H9 (cell line): ENCODE results near the gene STAT1. TPM values are rescaled to one million over a fixed set of nuclear protein-coding genes. Genes with fewer than 3 reads are reported as not detected.

Experiments used
- DNase-seq: peaks from one replicate; pipeline ENCODE4 v3.0.0-alpha.2; 2017
- H2AFZ ChIP-seq: one replicate; pipeline ENCODE4 v1.6.1; 2013; ENCODE audit warnings: mild to moderate bottlenecking, low read length, control low read depth, moderate library complexity
- H2AK5ac ChIP-seq: 2 replicates; pipeline ENCODE4 v1.6.1; 2013; ENCODE audit warnings: low read length, control low read depth, mixed read lengths; ENCODE audit not compliant: insufficient read length
- H2BK120ac ChIP-seq: one replicate; pipeline ENCODE4 v1.6.1; 2013; ENCODE audit warnings: low read depth, mild to moderate bottlenecking, low read length, control low read depth, inconsistent platforms; ENCODE audit not compliant: poor library complexity, severe bottlenecking
- H2BK12ac ChIP-seq: 2 replicates; pipeline ENCODE4 v1.6.1; 2013; ENCODE audit warnings: low read length, control low read depth, mixed read lengths, low read depth; ENCODE audit not compliant: insufficient read length
- H2BK15ac ChIP-seq: 2 replicates; pipeline ENCODE4 v1.6.1; 2013; ENCODE audit warnings: low read depth, low read length, control low read depth
- H2BK20ac ChIP-seq: one replicate; pipeline ENCODE4 v1.6.1; 2013; ENCODE audit warnings: low read depth, mild to moderate bottlenecking, low read length, control low read depth, inconsistent platforms; ENCODE audit not compliant: poor library complexity, severe bottlenecking
- H2BK5ac ChIP-seq: 2 replicates; pipeline ENCODE4 v1.6.1; 2013; ENCODE audit warnings: low read length, control low read depth, mixed read lengths; ENCODE audit not compliant: insufficient read length
- H3K14ac ChIP-seq: 2 replicates; pipeline ENCODE4 v1.6.1; 2013; ENCODE audit warnings: low read length, control low read depth; ENCODE audit not compliant: insufficient read depth
- H3K18ac ChIP-seq: 2 replicates; pipeline ENCODE4 v1.6.1; 2013; ENCODE audit warnings: low read depth, mild to moderate bottlenecking, mixed read lengths, low read length, control low read depth; ENCODE audit not compliant: insufficient read length
- H3K23ac ChIP-seq: 2 replicates; pipeline ENCODE4 v1.6.1; 2013; ENCODE audit warnings: low read length, control low read depth, mixed read lengths, low read depth; ENCODE audit not compliant: insufficient read length
- H3K23me2 ChIP-seq: 2 replicates; pipeline ENCODE4 v1.6.1; 2013; ENCODE audit warnings: low read depth, mild to moderate bottlenecking, mixed read lengths, low read length, control low read depth; ENCODE audit not compliant: insufficient read length, poor library complexity, severe bottlenecking
- H3K27ac ChIP-seq: 2 replicates; pipeline ENCODE4 v1.5.1; 2013; ENCODE audit warnings: low read length, control low read depth, mixed read lengths, low read depth; ENCODE audit not compliant: insufficient read length
- H3K27me3 ChIP-seq: 2 replicates; pipeline ENCODE4 v1.6.1; 2013; ENCODE audit warnings: low read length, control low read depth, inconsistent platforms; ENCODE audit not compliant: insufficient read depth
- H3K4ac ChIP-seq: 2 replicates; pipeline ENCODE4 v1.6.1; 2013; ENCODE audit warnings: low read depth, mild to moderate bottlenecking, control low read depth, inconsistent platforms, low read length, moderate library complexity
- H3K4me1 ChIP-seq: 2 replicates; pipeline ENCODE4 v1.6.1; 2013; ENCODE audit warnings: low read length, control low read depth, inconsistent platforms; ENCODE audit not compliant: insufficient read depth
- H3K4me2 ChIP-seq: 2 replicates; pipeline ENCODE4 v1.6.1; 2013; ENCODE audit warnings: low read length, control low read depth, mixed read lengths; ENCODE audit not compliant: insufficient read length, insufficient read depth
- H3K56ac ChIP-seq: 2 replicates; pipeline ENCODE4 v1.6.1; 2013; ENCODE audit warnings: low read depth, mild to moderate bottlenecking, mixed read lengths, low read length, control low read depth; ENCODE audit not compliant: insufficient read length
- H3K79me1 ChIP-seq: 2 replicates; pipeline ENCODE4 v1.6.1; 2013; ENCODE audit warnings: low read depth, mild to moderate bottlenecking, moderate library complexity, low read length, control low read depth, inconsistent platforms; ENCODE audit not compliant: insufficient read depth, poor library complexity, severe bottlenecking
- H3K79me2 ChIP-seq: 2 replicates; pipeline ENCODE4 v1.6.1; 2013; ENCODE audit warnings: low read length, control low read depth, inconsistent platforms; ENCODE audit not compliant: insufficient read depth
- H3K9ac ChIP-seq: 2 replicates; pipeline ENCODE4 v1.6.1; 2013; ENCODE audit warnings: low read length, control low read depth, mixed read lengths; ENCODE audit not compliant: insufficient read length; ENCODE audit errors: extremely low read depth
- H3K9me3 ChIP-seq: one replicate; pipeline ENCODE4 v1.6.1; 2013; ENCODE audit warnings: low read depth, low read length, inconsistent platforms; ENCODE audit not compliant: control insufficient read depth
- H3T11ph ChIP-seq: one replicate; pipeline ENCODE4 v1.6.1; 2013; ENCODE audit warnings: mild to moderate bottlenecking, low read length, control low read depth, inconsistent platforms
- H4K20me1 ChIP-seq: one replicate; pipeline ENCODE4 v1.6.1; 2013; ENCODE audit not compliant: control insufficient read depth, insufficient read length, insufficient read depth
- H4K5ac ChIP-seq: 2 replicates; pipeline ENCODE4 v1.6.1; 2013; ENCODE audit warnings: low read depth, mild to moderate bottlenecking, mixed read lengths, low read length, control low read depth; ENCODE audit not compliant: insufficient read length
- H4K8ac ChIP-seq: replicated peaks from 2 replicates; pipeline ENCODE4 v1.6.1; 2013; ENCODE audit warnings: low read length, control low read depth, mixed read lengths, low read depth; ENCODE audit not compliant: insufficient read length
- H4K91ac ChIP-seq: 2 replicates; pipeline ENCODE4 v1.6.1; 2013; ENCODE audit warnings: low read depth, mild to moderate bottlenecking, moderate library complexity, mixed read lengths, low read length, control low read depth; ENCODE audit not compliant: insufficient read length
- H3K27ac Mint-ChIP-seq, 3 experiments: 2 replicates in 2 of 3; 3 replicates in 1 of 3; pipeline ENCODE4 v1.8.0; 2020 to 2021; ENCODE audit warnings: mixed read lengths in 3 of 3, mild to moderate bottlenecking in 1 of 3, moderate library complexity in 1 of 3
- H3K27me3 Mint-ChIP-seq: 2 replicates; pipeline ENCODE4 v1.8.0; 2021; ENCODE audit warnings: low read depth, mild to moderate bottlenecking, moderate library complexity, mixed read lengths
- H3K36me3 Mint-ChIP-seq, 3 experiments: 2 replicates in 2 of 3; 3 replicates in 1 of 3; pipeline ENCODE4 v1.8.0; 2020 to 2021; ENCODE audit warnings: low read depth in 3 of 3, mixed read lengths in 3 of 3; ENCODE audit not compliant: insufficient read depth in 1 of 3
- H3K4me1 Mint-ChIP-seq, 2 experiments: 2 replicates each; pipeline ENCODE4 v1.8.0; 2020; ENCODE audit warnings: mixed read lengths in 2 of 2
- H3K4me3 Mint-ChIP-seq, 2 experiments: 2 replicates in 1 of 2; 3 replicates in 1 of 2; pipeline ENCODE4 v1.8.0; 2020 to 2021; ENCODE audit warnings: mild to moderate bottlenecking in 2 of 2, mixed read lengths in 2 of 2, moderate library complexity in 1 of 2
- H3K9me3 Mint-ChIP-seq, 2 experiments: 2 replicates in 1 of 2; 3 replicates in 1 of 2; pipeline ENCODE4 v1.8.0; 2020; ENCODE audit warnings: mild to moderate bottlenecking in 2 of 2, mixed read lengths in 2 of 2, moderate library complexity in 1 of 2
- CTCF ChIP-seq: fragments of 200-600 bp; sonication (generic); conservative IDR thresholded peaks from 3 replicates; pipeline ENCODE4 v1.8.0; 2021; ENCODE audit warnings: antibody characterized with exemption, mild to moderate bottlenecking
- total RNA-seq: library from RNA; stranded (reverse); gene quantifications from 2 replicates; pipeline ENCODE4 v1.2.1, GENCODE V29; 2021

Gene STAT1
- total RNA-seq, 1 experiment from 2014 or later, result 48.1 TPM

GRCh38 chr2:191008286-191008685, 5.7 kb downstream of the STAT1 start:
- Mint-ChIP-seq H3K4me1 (no peaks in the 10 kb centered on the region), H3K4me3 (no peak overlapping the region), H3K36me3 (peaks cover 26 to 69% (median 53%) of the 10 kb centered on the region in 3 experiments), H3K27me3 (no peaks in the 10 kb centered on the region), H3K27ac (no peak overlapping the region), H3K9me3 (no peaks in the 10 kb centered on the region; a peak in 1 of 5 replicates)
- TF ChIP-seq CTCF, result no peak
- no peak overlapping the region for H3K27ac ChIP-seq
- no peak overlapping the region for H2BK20ac ChIP-seq
- no peaks in the 10 kb centered on the region for H4K20me1 ChIP-seq
- peaks cover under 1% of the 10 kb centered on the region for H3K23me2 ChIP-seq
- H3K27me3 ChIP-seq, result no peaks in the 10 kb centered on the region
- no peak overlapping the region for H3K4me2 ChIP-seq
- H2AK5ac ChIP-seq, result no peak overlapping the region
- no peak overlapping the region for H2BK15ac ChIP-seq
- no peak overlapping the region for H2BK5ac ChIP-seq
- DNase-seq, result no peak
- no peaks in the 10 kb centered on the region for H3K79me1 ChIP-seq
- no peak overlapping the region for H4K5ac ChIP-seq
- no peak overlapping the region for H2BK120ac ChIP-seq
- no peak overlapping the region for H3K56ac ChIP-seq
- H3T11ph ChIP-seq, result no peak overlapping the region
- H3K23ac ChIP-seq, result no peak overlapping the region
- H3K4ac ChIP-seq, result no peak overlapping the region
- no peak overlapping the region for H3K14ac ChIP-seq
- H3K18ac ChIP-seq, result no peak overlapping the region
- no peak overlapping the region for H4K8ac ChIP-seq
- H3K9me3 ChIP-seq, result no peaks in the 10 kb centered on the region
- no peak overlapping the region for H2AFZ ChIP-seq
- no peak overlapping the region for H4K91ac ChIP-seq
- H3K79me2 ChIP-seq, result peaks cover 2% of the 10 kb centered on the region; the same call in 1 of the 2 replicates
- no peak overlapping the region for H3K9ac ChIP-seq
- no peaks in the 10 kb centered on the region for H3K4me1 ChIP-seq
- H2BK12ac ChIP-seq, result no peak overlapping the region
